HEK293T (cell line): Measurements from ENCODE around the gene SNX24.

Source experiments
- CTCF ChIA-PET: fragments of 350-600 bp; formaldehyde crosslinking; extraction: SDS; loops from one replicate; lab custom pipeline; 2021; ENCODE audit warnings: antibody characterized with exemption, inconsistent platforms; lab: Yijun Ruan, JAX
- POLR2A ChIA-PET: fragments of 350-600 bp; formaldehyde crosslinking; extraction: SDS; loops from one replicate; lab custom pipeline; 2020; ENCODE audit warnings: antibody characterized with exemption, inconsistent platforms; lab: Yijun Ruan, JAX
- DNase-seq: peaks from one replicate; pipeline ENCODE4 v3.0.0; 2012; ENCODE audit warnings: mixed read lengths; ENCODE audit errors: extremely low spot score
- ARNT ChIP-seq: fragments of 450-650 bp; IDR thresholded peaks from 2 replicates; pipeline ENCODE4 v1.6.1; 2017; ENCODE audit warnings: mild to moderate bottlenecking
- BHLHE40 ChIP-seq: fragments of 450-650 bp; IDR thresholded peaks from 2 replicates; pipeline ENCODE4 v1.6.1; 2016; ENCODE audit warnings: mild to moderate bottlenecking, moderate library complexity, borderline replicate concordance
- CTBP1 ChIP-seq: fragments of 450-650 bp; IDR thresholded peaks from 2 replicates; pipeline ENCODE4 v1.6.1; 2016; ENCODE audit warnings: borderline replicate concordance
- ELF4 ChIP-seq: fragments of 450-650 bp; IDR thresholded peaks from 2 replicates; pipeline ENCODE4 v1.6.1; 2017; ENCODE audit warnings: antibody characterized with exemption
- FOXA1 ChIP-seq: fragments of 450-650 bp; IDR thresholded peaks from 2 replicates; pipeline ENCODE4 v1.6.1; 2016; ENCODE audit warnings: mild to moderate bottlenecking
- FOXK2 ChIP-seq: fragments of 450-650 bp; IDR thresholded peaks from 2 replicates; pipeline ENCODE4 v1.6.1; 2016; ENCODE audit warnings: mild to moderate bottlenecking
- FOXM1 ChIP-seq: fragments of 450-650 bp; IDR thresholded peaks from 2 replicates; pipeline ENCODE4 v1.6.1; 2017; ENCODE audit warnings: mild to moderate bottlenecking, borderline replicate concordance
- HDGF ChIP-seq: fragments of 450-650 bp; IDR thresholded peaks from 2 replicates; pipeline ENCODE4 v1.6.1; 2017; ENCODE audit warnings: antibody characterized with exemption, borderline replicate concordance
- L3MBTL2 ChIP-seq: fragments of 450-650 bp; conservative IDR thresholded peaks from 2 replicates; pipeline ENCODE4 v1.6.1; 2016; ENCODE audit warnings: mild to moderate bottlenecking
- LEF1 ChIP-seq: fragments of 450-650 bp; IDR thresholded peaks from 2 replicates; pipeline ENCODE4 v1.6.1; 2017; ENCODE audit warnings: mild to moderate bottlenecking, borderline replicate concordance
- NFRKB ChIP-seq: fragments of 450-650 bp; IDR thresholded peaks from 2 replicates; pipeline ENCODE4 v1.6.1; 2016; ENCODE audit warnings: mild to moderate bottlenecking, moderate library complexity
- SP1 ChIP-seq: fragments of 450-650 bp; IDR thresholded peaks from 2 replicates; pipeline ENCODE4 v1.6.1; 2017
- SUZ12 ChIP-seq: fragments of 450-650 bp; IDR thresholded peaks from 2 replicates; pipeline ENCODE4 v1.6.1; 2016; ENCODE audit warnings: mild to moderate bottlenecking
- TARDBP ChIP-seq: fragments of 450-650 bp; IDR thresholded peaks from 2 replicates; pipeline ENCODE4 v1.6.1; 2016
- ZNF384 ChIP-seq: fragments of 450-650 bp; IDR thresholded peaks from 2 replicates; pipeline ENCODE4 v1.6.1; 2016
- TF ChIP-seq, protein P1 (sequence below): fragments of 450-650 bp; IDR thresholded peaks from 2 replicates; pipeline ENCODE4 v1.6.1; 2016

The SNX24 gene

DNA sequence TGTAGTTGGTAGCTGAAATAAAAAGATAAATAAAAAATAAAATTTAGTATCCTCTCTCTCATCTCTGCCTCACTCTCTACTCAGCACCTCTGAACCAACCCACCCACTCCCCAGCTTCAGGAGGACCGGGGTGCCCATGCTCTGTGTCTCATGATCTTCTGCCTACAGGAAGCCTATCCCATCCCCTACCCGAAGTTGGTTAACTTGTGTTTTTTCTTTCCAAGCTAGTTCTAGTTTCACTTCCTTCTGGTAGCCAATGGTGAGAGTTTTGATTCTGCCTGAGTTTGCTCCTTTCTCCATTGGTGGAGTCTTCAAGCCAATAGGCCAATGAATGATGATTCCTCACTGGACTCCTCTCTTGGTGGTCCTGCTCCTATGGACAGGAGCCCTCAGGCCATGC, 32.1 kb downstream of the SNX24 start:
- CTCF ChIA-PET: interaction anchor here (1.2 kb wide), 1 partner anchor 8 kb away, joined by 4 read pairs; no protein-coding TSS in a partner anchor
- no peak for DNase-seq
- no peak for TF ChIP-seq SP1
- no peak for TF ChIP-seq ARNT
- TF ChIP-seq L3MBTL2: no peak
- TF ChIP-seq ZNF384: no peak
- no peak for TF ChIP-seq ELF4
- TF ChIP-seq FOXM1: no peak
- TF ChIP-seq FOXK2: no peak
- TF ChIP-seq SUZ12: no peak
- no peak for TF ChIP-seq HDGF
- no peak for TF ChIP-seq CTBP1
- no peak for TF ChIP-seq LEF1
- no peak for TF ChIP-seq NFRKB
- no peak for TF ChIP-seq FOXA1
- TF ChIP-seq, protein P1, sequence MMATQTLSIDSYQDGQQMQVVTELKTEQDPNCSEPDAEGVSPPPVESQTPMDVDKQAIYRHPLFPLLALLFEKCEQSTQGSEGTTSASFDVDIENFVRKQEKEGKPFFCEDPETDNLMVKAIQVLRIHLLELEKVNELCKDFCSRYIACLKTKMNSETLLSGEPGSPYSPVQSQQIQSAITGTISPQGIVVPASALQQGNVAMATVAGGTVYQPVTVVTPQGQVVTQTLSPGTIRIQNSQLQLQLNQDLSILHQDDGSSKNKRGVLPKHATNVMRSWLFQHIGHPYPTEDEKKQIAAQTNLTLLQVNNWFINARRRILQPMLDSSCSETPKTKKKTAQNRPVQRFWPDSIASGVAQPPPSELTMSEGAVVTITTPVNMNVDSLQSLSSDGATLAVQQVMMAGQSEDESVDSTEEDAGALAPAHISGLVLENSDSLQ: no peak
- no peak for TF ChIP-seq TARDBP
- no peak for TF ChIP-seq BHLHE40
- POLR2A ChIA-PET: no interaction called here

DNA sequence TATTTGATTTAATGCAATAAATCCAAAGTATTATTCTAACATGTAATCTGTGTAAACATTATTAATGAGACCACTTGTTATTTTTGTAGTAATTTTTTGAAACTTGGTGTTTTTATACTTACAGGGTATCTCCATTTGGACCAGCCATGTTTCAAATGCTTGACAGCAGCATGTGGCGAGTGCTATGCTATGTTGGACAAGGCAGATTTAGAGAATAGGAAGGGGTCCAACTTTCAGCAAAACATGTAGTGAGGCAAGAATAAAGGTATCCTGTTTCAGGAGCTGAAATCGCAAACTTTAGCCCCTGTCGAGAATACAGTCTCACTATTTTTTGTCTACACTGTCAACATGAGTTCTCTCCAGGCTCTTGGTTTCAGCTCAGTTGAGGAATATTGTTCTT, 33.7 kb downstream of the SNX24 start:
- TF ChIP-seq SUZ12 (no peak), ELF4 (no peak), L3MBTL2 (no peak), TARDBP (no peak), NFRKB (no peak), BHLHE40 (no peak), ARNT (no peak), CTBP1 (no peak)
- TF ChIP-seq, protein P1: no peak
- ChIA-PET POLR2A (no interaction called here), CTCF (interaction anchor here (0.6 to 1.6 kb wide), 2 partner anchors 33 to 363 kb away, joined by 3 to 6 read pairs; no protein-coding TSS in a partner anchor)
- no peak for DNase-seq

DNA sequence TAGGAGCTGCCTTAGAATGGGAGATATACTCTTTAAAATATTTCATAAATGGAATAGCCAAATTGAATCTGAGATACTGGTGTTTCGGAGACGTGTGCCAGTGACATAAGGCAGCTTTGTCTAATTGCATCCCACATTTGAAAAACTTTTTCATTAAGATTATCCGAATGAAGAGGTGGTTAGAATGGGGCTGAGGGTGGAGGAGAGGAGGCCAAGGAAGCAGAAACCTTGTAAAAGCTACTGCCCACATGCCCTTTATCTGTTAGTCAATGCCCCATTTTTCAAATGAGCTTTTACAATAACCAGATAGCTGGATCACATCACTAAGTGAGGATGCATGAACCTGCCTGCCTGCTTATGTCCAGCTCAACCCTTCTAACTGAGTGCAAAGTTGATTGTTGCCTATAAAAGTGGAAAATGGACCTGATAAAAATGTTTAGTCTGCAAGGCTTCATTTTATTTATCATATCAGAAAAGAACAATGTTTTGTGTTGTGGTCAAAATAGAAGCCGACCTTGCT, 34.8 kb downstream of the SNX24 start:
- TF ChIP-seq TARDBP (no peak), L3MBTL2 (no peak), ARNT (no peak), SP1 (no peak), ELF4 (no peak)
- POLR2A ChIA-PET: no interaction called here
- CTCF ChIA-PET: no interaction called here
- no peak for DNase-seq

DNA sequence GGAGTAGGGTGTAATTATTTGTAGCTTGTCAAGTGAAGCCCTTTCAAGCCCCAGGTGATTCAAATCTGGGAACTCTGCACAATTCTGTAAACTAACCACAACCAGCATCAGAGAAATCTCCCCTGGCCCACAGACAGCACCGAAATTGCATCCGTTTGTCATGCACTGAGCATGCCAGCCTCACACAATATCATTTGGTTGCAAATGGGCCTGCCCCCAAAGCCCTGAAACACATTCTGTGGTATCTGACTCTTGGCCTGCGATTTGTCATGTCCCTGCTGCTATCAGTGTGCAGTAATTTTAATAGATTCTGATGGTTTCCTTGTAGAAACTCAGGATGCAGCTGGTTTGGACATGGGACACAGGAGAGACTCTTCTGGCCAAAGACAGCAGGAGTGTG, 35.3 kb downstream of the SNX24 start:
- no peak for DNase-seq
- TF ChIP-seq HDGF: no peak
- no peak for TF ChIP-seq ZNF384
- TF ChIP-seq FOXM1: no peak
- TF ChIP-seq NFRKB: no peak
- TF ChIP-seq FOXK2: no peak
- TF ChIP-seq TARDBP: no peak
- TF ChIP-seq L3MBTL2: no peak
- TF ChIP-seq, protein P1: no peak
- TF ChIP-seq LEF1: no peak
- no peak for TF ChIP-seq SP1
- no peak for TF ChIP-seq CTBP1
- TF ChIP-seq BHLHE40: no peak
- TF ChIP-seq ELF4: no peak
- no peak for TF ChIP-seq FOXA1
- no peak for TF ChIP-seq SUZ12
- ChIA-PET CTCF (no interaction called here), POLR2A (no interaction called here)

DNA sequence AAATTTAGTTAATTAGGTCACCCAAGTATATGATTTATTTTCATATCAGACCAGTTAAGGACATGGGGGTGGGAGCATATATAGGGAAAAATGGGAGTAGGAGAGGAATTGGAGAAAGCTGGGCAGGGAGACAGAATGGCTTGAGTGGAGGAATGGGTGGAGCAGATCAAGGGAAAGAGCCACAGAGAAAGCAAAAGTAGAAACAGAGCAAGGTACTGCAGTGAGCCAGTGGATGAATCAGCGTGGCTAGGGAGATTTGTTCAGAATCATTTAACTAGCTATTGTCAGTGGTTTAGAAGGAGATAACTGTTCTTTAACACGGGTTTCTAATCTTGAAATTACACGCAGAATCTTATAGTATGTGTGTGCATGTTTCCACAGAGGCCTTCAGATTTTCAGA, 37.4 kb downstream of the SNX24 start:
- ChIA-PET CTCF (interaction anchor here (0.6 kb wide), 1 partner anchor 18 kb away, joined by 5 read pairs; no protein-coding TSS in a partner anchor), POLR2A (no interaction called here)
- no peak for DNase-seq
- no peak for TF ChIP-seq FOXK2
- TF ChIP-seq L3MBTL2: no peak
- TF ChIP-seq HDGF: no peak
- no peak for TF ChIP-seq CTBP1
- no peak for TF ChIP-seq SP1
- no peak for TF ChIP-seq ELF4
- TF ChIP-seq FOXM1: no peak
- TF ChIP-seq ARNT: no peak
- TF ChIP-seq, protein P1: no peak

DNA sequence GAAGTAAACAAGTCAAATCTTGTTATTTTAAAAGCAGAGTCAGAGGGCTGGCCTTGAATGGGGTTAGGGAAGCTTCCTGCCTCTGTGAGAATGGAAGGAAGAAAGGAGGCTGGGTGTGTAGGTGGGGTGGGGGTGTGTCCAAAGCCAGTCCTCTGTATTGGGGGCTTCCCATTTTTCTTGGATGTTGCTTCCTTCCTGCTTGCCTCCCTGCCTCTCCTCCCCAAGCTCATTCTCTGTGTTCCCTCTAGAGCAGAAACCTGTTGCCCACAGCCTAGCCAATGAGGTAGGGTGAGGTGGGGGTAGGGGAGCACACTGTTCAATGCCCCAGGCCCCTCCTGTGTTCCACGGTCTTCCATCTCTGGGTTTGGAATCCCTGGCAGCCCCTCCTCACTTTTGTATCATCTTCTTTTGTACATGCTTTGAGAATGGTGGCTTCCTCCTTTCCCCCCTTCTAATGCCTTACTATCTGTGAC, 39.7 kb downstream of the SNX24 start:
- TF ChIP-seq FOXM1 (no peak), LEF1 (no peak), ARNT (no peak), NFRKB (no peak), FOXK2 (no peak), SP1 (no peak), ZNF384 (no peak), ELF4 (no peak)
- ChIA-PET POLR2A (interaction anchor here (0.6 kb wide), 1 partner anchor 37 kb away, joined by 3 read pairs; no protein-coding TSS in a partner anchor), CTCF (interaction anchor here (0.6 to 1.4 kb wide), 2 partner anchors 8 to 276 kb away, joined by 3 to 4 read pairs; no protein-coding TSS in a partner anchor)
- no peak for DNase-seq
